ENCODE results near the gene P2RX5.

P2RX5 gene

DNA sequence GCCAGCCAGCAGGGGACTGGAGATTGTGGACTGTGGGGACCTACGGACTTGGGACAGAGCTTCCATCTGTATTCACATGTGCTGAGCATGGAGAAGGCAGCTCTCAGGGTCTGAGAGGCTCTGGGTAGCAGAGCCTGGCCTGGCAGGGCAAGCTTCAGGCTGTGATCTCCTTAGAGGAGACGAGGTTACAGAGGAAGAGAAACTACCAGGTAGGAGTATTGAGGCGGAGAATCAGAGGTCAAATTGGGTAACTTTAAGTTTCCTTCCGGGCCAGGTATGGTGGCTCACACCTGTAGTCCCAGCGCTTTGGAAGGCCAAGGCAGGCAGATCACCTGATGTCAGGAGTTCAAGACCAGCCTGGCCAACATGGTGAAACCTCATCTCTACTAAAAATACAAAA is 50.6 kb downstream of the P2RX5 start:
- H3K4me3 ChIP-seq (ENCODE audit: low read depth, low read length): no peak overlapping the region
- DNase-seq (ENCODE audit: low read depth): no peak
- no peak for TF ChIP-seq CTCF (IDR thresholded peaks at IDR 0.05; ENCODE audit: insufficient read depth, low read depth, low read length, missing control alignments)

- H3K4me3 ChIP-seq (ENCODE audit: low read depth, low read length): no peak overlapping the region
- no peak for TF ChIP-seq CTCF (IDR thresholded peaks at IDR 0.05; ENCODE audit: insufficient read depth, low read depth, low read length, missing control alignments)
- no peak for DNase-seq (ENCODE audit: low read depth)
Observed at GRCh38 chr17:3643889-3644349, 52.0 kb downstream of the P2RX5 start.

- no peak overlapping the region for H3K4me3 ChIP-seq (ENCODE audit: low read depth, low read length)
- DNase-seq (ENCODE audit: low read depth): no peak
- TF ChIP-seq CTCF (IDR thresholded peaks at IDR 0.05; ENCODE audit: insufficient read depth, low read depth, low read length, missing control alignments): no peak
Observed at GRCh38 chr17:3641717-3642486, 54.1 kb downstream of the P2RX5 start.

DNA sequence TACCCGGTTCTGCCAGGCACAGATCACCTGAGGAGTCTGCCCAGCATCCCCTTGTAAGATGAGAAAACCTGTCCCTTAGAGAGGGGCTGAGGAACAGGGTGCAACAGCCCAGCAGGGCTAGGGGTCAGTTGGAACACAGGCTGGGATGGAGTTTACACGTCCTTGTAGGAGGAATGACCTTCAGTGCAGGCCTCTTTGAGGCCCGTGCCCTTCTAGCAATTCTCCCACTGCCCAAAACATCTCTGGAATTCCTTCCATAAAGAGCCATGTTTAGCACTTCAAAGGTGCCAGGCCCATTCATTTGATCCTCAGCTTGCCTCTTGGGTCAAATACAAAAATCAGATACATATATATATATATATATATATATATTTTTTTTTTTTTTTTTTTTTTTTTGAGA is 54.9 kb downstream of the P2RX5 start:
- no peak for TF ChIP-seq CTCF (IDR thresholded peaks at IDR 0.05; ENCODE audit: insufficient read depth, low read depth, low read length, missing control alignments)
- no peak for DNase-seq (ENCODE audit: low read depth)
- no peak overlapping the region for H3K4me3 ChIP-seq (ENCODE audit: low read depth, low read length)

- no peak overlapping the region for H3K4me3 ChIP-seq (ENCODE audit: low read depth, low read length)
- TF ChIP-seq CTCF (IDR thresholded peaks at IDR 0.05; ENCODE audit: insufficient read depth, low read depth, low read length, missing control alignments): no peak
- DNase-seq (ENCODE audit: low read depth): peak; percentile 21
Observed at GRCh38 chr17:3639981-3640596, 55.9 kb downstream of the P2RX5 start.

GRCh38 chr17:3636908-3637373 is 59.0 kb downstream of the P2RX5 start:
- H3K4me3 ChIP-seq (ENCODE audit: low read depth, low read length): peak overlapping the region; percentile 98
- TF ChIP-seq CTCF (IDR thresholded peaks at IDR 0.05; ENCODE audit: insufficient read depth, low read depth, low read length, missing control alignments): no peak
- DNase-seq (ENCODE audit: low read depth): peak; percentile 20

Measured in GM12865 (cell line).